PC-3 (cell line): ENCODE data around the gene IDS. TPM values are rescaled to one million over a fixed set of nuclear protein-coding genes. Genes with fewer than 3 reads are reported as not detected.
"Not testable (repeated sequence)": the region's sequence is repeated elsewhere in the genome, so short reads cannot be mapped to it uniquely, and the experiment has no call there.

Experiments
- ATAC-seq: fragments of 200-7000 bp; cut with Tn5 transposase; 2 replicates; pipeline ENCODE4 v1.9.1; 2020; ENCODE audit warnings: mild to moderate bottlenecking, moderate library complexity
- BruUV-seq: library from RNA; stranded (reverse); fragments of 400-500 nt; replicated peaks from 2 replicates; lab custom pipeline; 2021; lab: Mats Ljungman, UMichigan
- CTCF ChIA-PET: fragments of 300-600 bp; sonication (Branson Sonifier 250); formaldehyde crosslinking; loops from one replicate; lab custom pipeline; 2022; ENCODE audit warnings: antibody characterized with exemption; lab: Charles Lee
- POLR2A ChIA-PET: fragments of 300-600 bp; sonication (Branson Sonifier 250); formaldehyde crosslinking; loops from one replicate; lab custom pipeline; 2022; ENCODE audit warnings: antibody characterized with exemption; ENCODE audit not compliant: unreplicated experiment; lab: Charles Lee
- DNase-seq: peaks from one replicate; pipeline ENCODE4 v3.0.0-alpha.2; 2015
- H2AFZ ChIP-seq: fragments of 300-600 bp; sonication (generic); 2 replicates; pipeline ENCODE4 v1.6.0; 2016; ENCODE audit warnings: antibody characterized with exemption, low read length
- H3F3A ChIP-seq: fragments of 300-600 bp; sonication (generic); one replicate; pipeline ENCODE4 v1.6.0; 2017; ENCODE audit warnings: antibody characterized with exemption, low read length, control low read depth, mild to moderate bottlenecking; ENCODE audit not compliant: unreplicated experiment
- H3K27ac ChIP-seq: fragments of 300-600 bp; sonication (generic); 2 replicates; pipeline ENCODE4 v1.5.1; 2016; ENCODE audit warnings: mild to moderate bottlenecking, low read length
- H3K27me3 ChIP-seq: fragments of 300-600 bp; sonication (generic); 2 replicates; pipeline ENCODE4 v1.6.1; 2016; ENCODE audit warnings: low read length, mixed read lengths
- H3K36me3 ChIP-seq: fragments of 300-600 bp; sonication (generic); 2 replicates; pipeline ENCODE4 v1.6.1; 2016; ENCODE audit warnings: low read depth, mixed run types, low read length, mixed read lengths
- H3K4me1 ChIP-seq: fragments of 300-600 bp; sonication (generic); 2 replicates; pipeline ENCODE4 v1.5.1; 2016; ENCODE audit warnings: low read length; ENCODE audit not compliant: insufficient read depth
- H3K4me2 ChIP-seq: fragments of 300-600 bp; sonication (generic); 2 replicates; pipeline ENCODE4 v1.6.0; 2016; ENCODE audit warnings: low read length
- H3K4me3 ChIP-seq: fragments of 300-600 bp; sonication (generic); 2 replicates; pipeline ENCODE4 v1.5.1; 2016; ENCODE audit warnings: mild to moderate bottlenecking, low read length, mixed read lengths
- H3K79me2 ChIP-seq: fragments of 300-600 bp; sonication (generic); 2 replicates; pipeline ENCODE4 v1.6.1; 2017; ENCODE audit warnings: low read length, mixed read lengths
- H3K9ac ChIP-seq: fragments of 300-600 bp; sonication (generic); 2 replicates; pipeline ENCODE4 v1.6.0; 2016; ENCODE audit warnings: mild to moderate bottlenecking, low read length
- H3K9me2 ChIP-seq: fragments of 300-600 bp; sonication (generic); replicated peaks from 2 replicates; pipeline ENCODE4 v1.6.1; 2016; ENCODE audit warnings: mixed run types, low read length, mixed read lengths
- H3K9me3 ChIP-seq: fragments of 300-600 bp; sonication (generic); 2 replicates; pipeline ENCODE4 v1.6.1; 2016; ENCODE audit warnings: low read length, mixed read lengths
- H4K20me1 ChIP-seq: fragments of 300-600 bp; sonication (generic); 2 replicates; pipeline ENCODE4 v1.6.1; 2016; ENCODE audit warnings: low read length, mixed read lengths
- CTCF ChIP-seq: fragments of 300-600 bp; sonication (generic); conservative IDR thresholded peaks from 2 replicates; pipeline ENCODE4 v1.5.1; 2017; ENCODE audit warnings: antibody characterized with exemption, low read depth, mild to moderate bottlenecking, low read length
- EZH2 ChIP-seq: fragments of 300-600 bp; sonication (generic); IDR thresholded peaks from one replicate; pipeline ENCODE4 v1.6.1; 2017; ENCODE audit warnings: antibody characterized with exemption, mild to moderate bottlenecking, low read length; ENCODE audit not compliant: unreplicated experiment
- EZH2phosphoT487 ChIP-seq: fragments of 300-600 bp; sonication (generic); IDR thresholded peaks from 2 replicates; pipeline ENCODE4 v1.6.1; 2018; ENCODE audit warnings: mild to moderate bottlenecking, antibody characterized with exemption, low read length, borderline replicate concordance
- intact Hi-C: fragments of 100-400 bp; cut with micrococcal nuclease; formaldehyde crosslinking; loops from 2 replicates; pipeline ENCODE4 v1.9.0; 2023
- total RNA-seq: library from RNA; depleted of rRNA; stranded (reverse); fragments of >200 nt; gene quantifications from 2 replicates; pipeline ENCODE4 v1.2.3, GENCODE V29; 2014

IDS gene
- total RNA-seq, 1 experiment from 2014 or later: 72.9 TPM

- H3K79me2 ChIP-seq, H3K9ac ChIP-seq, H3K4me1 ChIP-seq, H3K4me2 ChIP-seq, H3K9me2 ChIP-seq, intact Hi-C loops, H3K36me3 ChIP-seq, ATAC-seq, H3F3A ChIP-seq, H2AFZ ChIP-seq, H3K4me3 ChIP-seq, H3K27ac ChIP-seq, H3K27me3 ChIP-seq, CTCF ChIA-PET, DNase-seq, H3K9me3 ChIP-seq, POLR2A ChIA-PET, H4K20me1 ChIP-seq, BruUV-seq: not testable (repeated sequence)
Observed at GRCh38 chrX:149547782-149548181, 42.7 kb upstream of the IDS start.

- H3K36me3 ChIP-seq, H3K4me3 ChIP-seq, H3K9me2 ChIP-seq, H3K9me3 ChIP-seq, intact Hi-C loops, H3K4me1 ChIP-seq, DNase-seq, H4K20me1 ChIP-seq, H3K4me2 ChIP-seq, H3K27ac ChIP-seq, BruUV-seq, POLR2A ChIA-PET, H3F3A ChIP-seq, H2AFZ ChIP-seq, H3K79me2 ChIP-seq, H3K27me3 ChIP-seq, CTCF ChIA-PET, ATAC-seq, H3K9ac ChIP-seq: not testable (repeated sequence)
Observed at GRCh38 chrX:149546962-149547361, 41.9 kb upstream of the IDS start.

- intact Hi-C loops, BruUV-seq, ATAC-seq, H3K4me2 ChIP-seq, H3K9me2 ChIP-seq, H3F3A ChIP-seq, H3K27ac ChIP-seq, H3K79me2 ChIP-seq, H3K9me3 ChIP-seq, POLR2A ChIA-PET, CTCF ChIA-PET, H4K20me1 ChIP-seq, H3K4me3 ChIP-seq, H2AFZ ChIP-seq, H3K27me3 ChIP-seq, H3K9ac ChIP-seq, H3K4me1 ChIP-seq, H3K36me3 ChIP-seq: not testable (repeated sequence)
- peak; percentile 21 for DNase-seq
Observed at GRCh38 chrX:149545545-149546543, 40.7 kb upstream of the IDS start.

GRCh38 chrX:149541521-149542047 is 36.5 kb upstream of the IDS start:
- BruUV-seq: no TSS peak
- Histone ChIP-seq H3K27ac (peak overlapping the region; percentile 91; the same call in 1 of the 2 replicates), H3F3A (no peaks in the 10 kb centered on the region), H2AFZ (peak overlapping the region; percentile 88), H3K9me2 (no peaks in the 10 kb centered on the region), H3K4me1 (peaks cover 8% of the 10 kb centered on the region; the same call in 1 of the 2 replicates), H3K9me3 (no peaks in the 10 kb centered on the region), H3K9ac (peak overlapping the region; percentile 89), H4K20me1 (no peaks in the 10 kb centered on the region), H3K27me3 (no peaks in the 10 kb centered on the region), H3K36me3 (no peaks in the 10 kb centered on the region), H3K79me2 (peaks cover 9% of the 10 kb centered on the region), H3K4me3 (peak overlapping the region; percentile 90), H3K4me2 (peak overlapping the region; percentile 97)
- no peak for ATAC-seq
- ChIA-PET POLR2A (no interaction called here), CTCF (no interaction called here)
- intact Hi-C loops: loop anchor here (2.0 kb wide), 1 partner anchor 47 kb away; no protein-coding TSS in a partner anchor
- TF ChIP-seq EZH2 (no peak), CTCF (no peak), EZH2phosphoT487 (no peak)
- no peak for DNase-seq
